Measurements from ENCODE around the gene CCR6. TPM values are rescaled to one million over a fixed set of nuclear protein-coding genes. Genes with fewer than 3 reads are reported as not detected.

Gene CCR6
- total RNA-seq, 6 donors from 2014 or later: 0.34 to 1.9 (median 1.0) TPM; not detected in 3

GRCh38 chr6:167137081-167137480, 14.2 kb downstream of the CCR6 start:
- Histone ChIP-seq H3K27me3 (no peaks in the 10 kb centered on the region), H3K4me3 (no peak overlapping the region), H3K4me1 (peaks cover 0 to 2% (median 0%) of the 10 kb centered on the region in 4 donors), H3K9me3 (no peaks in the 10 kb centered on the region), H3K36me3 (no peaks in the 10 kb centered on the region), H3K27ac (no peak overlapping the region)
- ATAC-seq (ENCODE audit: low FRiP score in 2 of 2) (no peak), DNase-seq (no peak)
- TF ChIP-seq EP300 (IDR thresholded peaks at IDR 0.05): no peak
- TF ChIP-seq CTCF (IDR thresholded peaks at IDR 0.05): no peak
- no peak for TF ChIP-seq POLR2A (IDR thresholded peaks at IDR 0.05)
- no peak for TF ChIP-seq POLR2AphosphoS5 (IDR thresholded peaks at IDR 0.05)
- WGBS, 2 donors: 68 to 78% methylated on average over 10 of the region's 10 CpGs

- Histone ChIP-seq H3K36me3 (no peaks in the 10 kb centered on the region), H3K27me3 (no peaks in the 10 kb centered on the region), H3K9me3 (no peaks in the 10 kb centered on the region), H3K4me3 (no peak overlapping the region), H3K27ac (no peak overlapping the region), H3K4me1 (peaks cover 0 to 4% (median 1%) of the 10 kb centered on the region in 4 donors)
- no peak for DNase-seq
- TF ChIP-seq POLR2AphosphoS5 (IDR thresholded peaks at IDR 0.05) (no peak), POLR2A (IDR thresholded peaks at IDR 0.05) (no peak), EP300 (IDR thresholded peaks at IDR 0.05) (no peak), CTCF (IDR thresholded peaks at IDR 0.05) (no peak)
- ATAC-seq (ENCODE audit: low FRiP score in 2 of 2): no peak
- 51 to 52% methylated on average over 6 of the region's 6 CpGs for WGBS, 2 donors
Measured at GRCh38 chr6:167137881-167138280, 15.0 kb downstream of the CCR6 start.

GRCh38 chr6:167139761-167140160, 16.9 kb downstream of the CCR6 start:
- ATAC-seq (ENCODE audit: low FRiP score in 2 of 2): no peak
- H3K4me3 ChIP-seq: no peak overlapping the region
- whole genome bisulfite sequencing, 2 donors: 90 to 91% methylated on average over 4 of the region's 4 CpGs

GRCh38 chr6:167140589-167141474, 17.9 kb downstream of the CCR6 start:
- no peaks in the 10 kb centered on the region for H3K9me3 ChIP-seq
- no peak overlapping the region for H3K4me3 ChIP-seq
- peak in 1 of 2 donors; percentile 24 for DNase-seq
- no peaks in the 10 kb centered on the region for H3K36me3 ChIP-seq
- WGBS, 2 donors: 77 to 78% methylated on average over 10 of the region's 10 CpGs
- H3K4me1 ChIP-seq: peaks cover 0 to 4% (median 1%) of the 10 kb centered on the region in 4 donors
- no peaks in the 10 kb centered on the region for H3K27me3 ChIP-seq
- TF ChIP-seq CTCF (IDR thresholded peaks at IDR 0.05) (no peak), EP300 (IDR thresholded peaks at IDR 0.05) (no peak), POLR2AphosphoS5 (IDR thresholded peaks at IDR 0.05) (no peak), POLR2A (IDR thresholded peaks at IDR 0.05) (no peak)
- no peak for ATAC-seq (ENCODE audit: low FRiP score in 2 of 2)
- H3K27ac ChIP-seq: no peak overlapping the region

More at GRCh38 chr6:167139761-167140160, 16.9 kb downstream of the CCR6 start:
- no peak for DNase-seq
- no peak overlapping the region for H3K27ac ChIP-seq
- no peak for TF ChIP-seq CTCF (IDR thresholded peaks at IDR 0.05)
- TF ChIP-seq POLR2A (IDR thresholded peaks at IDR 0.05): no peak
- TF ChIP-seq POLR2AphosphoS5 (IDR thresholded peaks at IDR 0.05): no peak
- TF ChIP-seq EP300 (IDR thresholded peaks at IDR 0.05): no peak
- peaks cover 0 to 4% (median 1%) of the 10 kb centered on the region in 4 donors for H3K4me1 ChIP-seq
- no peaks in the 10 kb centered on the region for H3K36me3 ChIP-seq
- H3K9me3 ChIP-seq: no peaks in the 10 kb centered on the region
- no peaks in the 10 kb centered on the region for H3K27me3 ChIP-seq

Measured in upper lobe of left lung (tissue), 6 donors.